ENCODE data around the gene TBR1.

Gene TBR1

DNA sequence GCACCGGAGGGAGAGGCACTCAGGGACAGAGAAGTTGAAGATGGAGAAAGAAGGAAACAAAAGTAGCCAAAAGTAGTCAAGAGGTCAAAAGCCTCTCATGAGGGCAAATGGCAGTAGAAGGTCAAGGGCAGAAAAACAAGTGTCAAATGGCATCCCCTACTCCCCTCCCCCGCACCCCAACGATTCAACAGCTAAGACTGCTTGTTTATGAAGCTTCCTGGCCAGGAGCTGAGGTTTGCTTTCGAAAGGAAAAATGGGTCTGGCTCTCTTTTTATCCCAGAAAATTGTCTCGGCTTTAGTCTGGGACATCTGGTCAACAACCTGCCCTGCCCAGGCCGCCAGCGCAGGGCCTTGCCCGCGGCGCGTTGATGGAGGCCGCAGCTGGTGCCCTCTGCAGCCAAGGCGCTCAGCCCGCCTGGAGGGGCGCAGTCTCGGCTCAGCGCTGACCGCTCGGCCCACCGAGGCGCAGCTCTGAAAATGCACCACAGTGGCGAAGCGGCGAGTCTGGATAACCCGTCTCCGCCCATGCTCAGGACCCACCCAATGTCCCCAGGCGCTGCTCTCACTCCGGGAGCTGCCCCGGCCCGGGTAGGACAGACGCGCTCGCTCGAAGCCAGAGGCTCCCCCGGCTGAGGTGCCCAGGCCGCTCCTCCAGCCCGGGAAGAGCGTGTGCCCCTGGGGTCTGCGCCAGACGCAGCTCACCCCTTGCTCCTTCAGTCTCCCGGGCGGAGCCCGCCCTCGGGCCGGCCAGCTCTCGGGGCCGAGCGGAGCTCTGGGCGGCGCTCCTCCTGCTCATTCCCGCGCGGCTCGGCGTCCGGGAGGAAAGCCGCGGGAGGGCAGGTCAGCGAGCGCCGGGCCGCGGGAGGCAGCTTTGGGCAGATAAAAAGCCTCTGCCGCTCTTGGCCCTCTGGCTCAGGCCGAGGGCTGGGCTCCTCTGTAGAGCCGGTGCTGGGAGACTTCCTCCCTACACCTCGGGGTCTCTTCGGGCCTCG is 1.8 kb upstream of the TBR1 start:
- in situ Hi-C loops (cut with MboI; ENCODE audit: low sequenced_read_pairs), result no loop called here

DNA sequence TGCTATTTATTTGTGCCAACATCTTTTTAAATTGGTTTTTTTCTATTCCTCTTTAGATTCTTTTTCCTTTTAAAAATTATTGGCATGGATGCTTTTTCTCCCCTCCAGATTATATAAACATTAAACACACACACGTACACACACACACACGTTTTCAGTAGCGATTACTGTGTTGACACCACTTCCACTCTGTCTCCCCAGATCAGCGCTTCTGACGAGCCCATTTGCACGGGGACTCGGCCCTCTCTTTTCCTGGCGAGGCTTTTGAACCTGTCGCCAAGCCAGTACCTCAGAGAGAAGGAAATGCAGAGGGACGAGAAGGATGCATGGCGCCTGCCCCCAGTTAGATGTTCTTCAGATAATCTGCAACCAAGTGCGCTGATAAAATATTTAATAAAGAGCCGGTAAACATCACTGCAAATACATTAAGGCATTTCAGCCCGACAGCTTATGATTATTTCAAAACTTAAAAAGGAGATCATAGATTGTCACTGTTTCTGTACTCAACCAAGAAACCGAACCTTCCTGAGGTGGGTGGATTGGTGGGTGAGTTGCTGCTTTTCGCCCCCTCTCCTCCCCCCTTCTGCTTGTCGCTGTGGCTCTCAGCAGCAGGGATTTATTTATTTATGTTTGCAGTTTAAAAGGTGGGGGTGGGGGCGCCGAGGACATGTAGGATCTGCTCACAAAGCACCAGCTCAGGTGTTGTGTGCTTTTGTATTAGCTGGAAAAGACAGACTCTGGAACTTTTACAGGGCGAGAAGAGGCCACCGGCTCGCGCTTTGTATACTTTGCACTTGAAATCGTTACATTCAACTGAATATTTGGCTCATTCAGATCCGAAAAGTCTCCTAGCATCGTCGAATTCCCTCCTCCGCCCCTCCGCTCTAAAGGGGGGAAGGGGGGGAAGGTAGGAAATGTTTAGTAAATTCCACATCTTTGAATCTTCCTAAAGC is 787 bp upstream of the TBR1 start:
- in situ Hi-C loops (cut with MboI; ENCODE audit: low sequenced_read_pairs), result no loop called here

DNA sequence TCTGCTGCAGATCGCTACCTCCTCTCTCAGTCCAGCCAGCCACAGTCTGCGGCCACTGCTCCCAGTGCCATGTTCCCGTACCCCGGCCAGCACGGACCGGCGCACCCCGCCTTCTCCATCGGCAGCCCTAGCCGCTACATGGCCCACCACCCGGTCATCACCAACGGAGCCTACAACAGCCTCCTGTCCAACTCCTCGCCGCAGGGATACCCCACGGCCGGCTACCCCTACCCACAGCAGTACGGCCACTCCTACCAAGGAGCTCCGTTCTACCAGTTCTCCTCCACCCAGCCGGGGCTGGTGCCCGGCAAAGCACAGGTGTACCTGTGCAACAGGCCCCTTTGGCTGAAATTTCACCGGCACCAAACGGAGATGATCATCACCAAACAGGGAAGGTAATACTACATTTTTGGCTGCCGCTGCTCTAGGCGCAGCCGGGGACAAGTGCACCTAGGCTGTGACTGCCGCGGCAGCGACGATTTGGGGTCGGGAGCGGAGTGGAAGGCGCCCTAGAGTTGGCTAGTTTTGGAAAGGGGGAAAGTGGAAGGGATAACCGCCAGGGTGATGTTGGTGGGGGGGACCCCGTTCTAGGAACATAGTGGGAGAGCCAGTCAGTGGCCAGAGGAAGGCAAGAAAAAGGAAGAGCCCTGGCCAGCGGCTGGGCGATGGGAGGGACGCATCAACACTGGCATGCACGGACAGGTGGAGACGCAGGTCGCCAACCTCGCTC is 776 bp downstream of the TBR1 start:
- in situ Hi-C loops (cut with MboI; ENCODE audit: low sequenced_read_pairs), result no loop called here

DNA sequence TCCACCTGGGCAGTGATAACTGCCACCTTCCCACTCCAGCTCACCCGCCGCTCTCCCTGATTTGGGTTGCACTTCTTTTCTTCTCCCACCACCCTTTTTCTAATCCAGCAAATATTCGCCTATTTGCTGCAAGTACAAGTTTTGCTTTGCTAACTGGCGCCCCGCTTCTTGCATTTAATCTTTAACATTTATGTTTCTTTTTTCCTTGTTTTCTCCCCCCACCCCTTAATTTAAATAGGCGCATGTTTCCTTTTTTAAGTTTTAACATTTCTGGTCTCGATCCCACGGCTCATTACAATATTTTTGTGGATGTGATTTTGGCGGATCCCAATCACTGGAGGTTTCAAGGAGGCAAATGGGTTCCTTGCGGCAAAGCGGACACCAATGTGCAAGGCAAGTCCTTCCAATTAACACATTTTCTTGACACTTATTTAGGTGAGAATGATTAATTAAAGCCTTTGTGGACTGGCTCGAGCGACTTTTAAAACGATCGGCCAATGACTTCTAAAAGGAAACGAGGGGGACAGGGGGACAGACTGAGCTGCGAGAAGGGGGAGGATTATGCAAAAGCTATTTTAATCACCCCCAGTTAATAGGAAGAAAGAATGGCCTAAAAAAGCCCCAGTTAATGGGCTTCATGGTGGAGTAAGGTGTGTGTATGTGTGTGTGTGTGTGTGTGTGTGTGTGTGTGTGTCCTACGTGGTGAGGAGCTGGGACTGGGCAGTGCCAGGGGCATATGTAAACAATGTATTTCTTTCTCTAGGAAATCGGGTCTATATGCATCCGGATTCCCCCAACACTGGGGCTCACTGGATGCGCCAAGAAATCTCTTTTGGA is 1.6 kb downstream of the TBR1 start:
- in situ Hi-C loops (cut with MboI; ENCODE audit: low sequenced_read_pairs), result no loop called here

DNA sequence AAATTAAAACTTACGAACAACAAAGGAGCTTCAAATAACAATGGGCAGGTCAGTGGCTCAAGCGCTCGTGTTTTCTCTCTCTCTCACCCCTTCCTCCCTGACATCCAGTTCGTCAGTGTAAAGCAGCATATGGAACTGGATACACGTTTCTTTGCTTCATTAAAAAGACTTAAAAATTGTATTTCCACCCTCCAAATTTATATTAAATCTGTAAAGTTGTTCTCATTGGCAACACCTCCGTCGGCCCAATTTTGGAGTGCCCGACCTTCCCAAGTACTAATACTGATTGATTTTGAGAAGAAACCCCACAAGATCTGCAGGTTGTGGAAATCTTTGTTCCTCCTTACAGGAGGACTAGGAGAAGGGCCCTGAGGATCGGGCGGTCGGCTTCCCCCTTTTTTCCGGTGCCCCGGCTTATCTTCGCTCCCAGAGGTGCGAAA is 2.2 kb downstream of the TBR1 start:
- in situ Hi-C loops (cut with MboI; ENCODE audit: low sequenced_read_pairs), result no loop called here

DNA sequence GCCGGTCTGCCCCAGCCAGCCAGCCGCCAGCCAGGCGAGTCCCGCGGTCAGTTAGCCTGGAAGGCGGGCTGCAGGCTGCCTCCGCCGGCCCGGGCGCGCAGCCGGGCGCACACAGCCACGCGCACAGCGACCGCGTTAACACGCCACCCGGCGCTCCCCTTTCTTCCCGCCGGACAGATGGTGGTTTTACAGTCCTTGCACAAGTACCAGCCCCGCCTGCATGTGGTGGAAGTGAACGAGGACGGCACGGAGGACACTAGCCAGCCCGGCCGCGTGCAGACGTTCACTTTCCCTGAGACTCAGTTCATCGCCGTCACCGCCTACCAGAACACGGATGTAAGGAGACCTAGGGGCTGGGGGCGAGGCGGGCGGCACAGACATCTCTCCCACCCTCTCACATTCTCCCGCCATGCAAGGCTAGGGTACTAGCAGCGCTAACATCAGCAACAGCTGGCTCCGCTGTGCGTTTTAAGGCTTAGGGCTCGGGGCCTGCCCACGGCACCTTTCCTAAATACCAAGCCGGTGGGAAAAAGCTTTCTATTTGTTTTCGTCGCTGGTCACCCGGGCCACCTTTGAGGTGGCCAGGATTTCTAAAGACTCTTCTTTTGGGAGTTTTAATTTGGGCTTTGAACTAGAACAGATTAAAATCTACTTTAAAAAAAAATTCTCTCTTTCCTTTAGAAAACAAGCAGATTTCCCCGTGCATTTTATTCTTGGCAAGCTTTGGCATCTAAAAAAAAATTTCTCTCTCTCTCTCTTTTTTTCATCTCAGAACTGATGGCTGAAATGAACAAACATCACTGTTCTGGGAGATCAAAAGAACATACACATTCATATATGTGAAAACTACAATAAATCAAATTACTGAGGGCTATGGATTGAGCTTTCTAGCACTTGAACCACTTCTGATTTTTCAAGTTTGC is 2.9 kb downstream of the TBR1 start:
- in situ Hi-C loops (cut with MboI; ENCODE audit: low sequenced_read_pairs), result no loop called here

DNA sequence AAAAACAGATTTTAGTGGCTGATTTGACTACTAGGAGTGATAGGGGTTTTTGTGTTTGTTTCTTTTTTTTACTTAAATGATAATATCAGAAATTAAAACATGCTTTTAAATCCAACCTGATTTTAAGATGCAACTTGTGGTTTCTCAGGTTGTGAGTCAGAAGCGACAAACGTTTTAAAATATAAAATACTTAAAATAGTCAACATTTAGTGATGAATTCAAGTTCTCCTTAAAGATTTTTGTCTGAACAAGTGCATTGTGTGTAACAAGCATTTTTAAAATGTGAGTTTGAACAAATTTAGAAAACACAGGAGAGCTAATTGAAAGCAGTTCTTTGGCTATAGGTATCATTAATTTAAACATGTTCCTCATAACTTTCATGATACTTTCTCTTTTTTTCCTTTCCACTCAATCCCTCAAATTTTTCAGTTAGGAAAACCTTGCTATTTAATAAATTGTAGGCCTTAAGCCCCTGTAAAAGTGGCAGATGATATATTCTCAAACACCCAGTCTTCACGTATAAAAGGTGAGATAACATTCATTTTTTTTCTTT is 3.6 kb downstream of the TBR1 start:
- in situ Hi-C loops (cut with MboI; ENCODE audit: low sequenced_read_pairs), result no loop called here

DNA sequence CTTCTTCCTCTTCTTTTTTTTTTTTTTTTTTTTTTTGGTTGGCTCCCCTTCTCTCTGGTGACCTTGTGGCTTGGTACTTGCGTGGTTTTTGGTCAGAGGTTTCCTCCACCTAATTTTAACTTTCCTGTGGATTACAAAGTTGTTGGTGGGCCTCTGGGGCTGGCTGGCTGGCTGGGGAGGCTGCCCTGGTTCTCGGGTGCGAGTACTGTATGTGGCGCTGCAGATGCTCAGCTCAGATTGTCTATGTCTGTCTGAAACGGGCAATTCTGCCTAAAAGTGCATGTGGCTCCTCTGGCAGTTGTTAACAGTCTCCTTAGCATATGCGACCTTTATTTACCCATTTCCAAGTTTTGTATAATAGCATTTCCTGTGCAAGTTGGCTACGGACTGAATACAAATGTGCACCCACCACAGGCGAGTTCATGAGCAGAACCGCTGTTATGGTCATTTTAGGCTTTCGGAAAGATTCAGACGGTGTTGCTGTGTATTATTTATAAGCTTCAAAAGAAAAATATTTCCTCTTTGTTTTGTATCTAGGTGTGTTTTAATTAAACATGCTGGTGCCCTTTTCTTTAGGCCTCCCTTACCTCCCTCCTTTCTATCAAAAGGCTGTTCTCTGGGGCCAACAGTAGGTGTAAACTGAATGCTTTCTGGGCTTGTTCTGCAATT is 4.4 kb downstream of the TBR1 start:
- in situ Hi-C loops (cut with MboI; ENCODE audit: low sequenced_read_pairs), result no loop called here

DNA sequence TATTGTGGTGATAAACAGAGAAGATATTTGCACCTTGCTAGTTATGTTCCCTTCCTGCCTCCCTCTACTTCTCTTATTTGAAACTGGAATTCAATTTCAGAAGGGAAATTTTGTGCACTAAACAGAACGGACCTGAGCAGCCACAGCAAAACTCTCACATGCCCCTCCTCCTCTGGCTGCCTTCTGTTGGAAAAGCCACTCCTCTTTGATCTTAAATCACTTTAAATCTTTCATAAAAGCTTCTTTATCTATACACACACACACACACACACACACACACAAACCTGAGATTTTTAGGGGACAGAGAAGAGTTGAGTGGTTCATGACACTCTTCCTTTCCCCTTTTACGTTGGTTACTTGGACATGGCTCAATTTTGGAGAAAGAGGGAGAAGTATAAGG is 5.6 kb downstream of the TBR1 start:
- in situ Hi-C loops (cut with MboI; ENCODE audit: low sequenced_read_pairs), result no loop called here

DNA sequence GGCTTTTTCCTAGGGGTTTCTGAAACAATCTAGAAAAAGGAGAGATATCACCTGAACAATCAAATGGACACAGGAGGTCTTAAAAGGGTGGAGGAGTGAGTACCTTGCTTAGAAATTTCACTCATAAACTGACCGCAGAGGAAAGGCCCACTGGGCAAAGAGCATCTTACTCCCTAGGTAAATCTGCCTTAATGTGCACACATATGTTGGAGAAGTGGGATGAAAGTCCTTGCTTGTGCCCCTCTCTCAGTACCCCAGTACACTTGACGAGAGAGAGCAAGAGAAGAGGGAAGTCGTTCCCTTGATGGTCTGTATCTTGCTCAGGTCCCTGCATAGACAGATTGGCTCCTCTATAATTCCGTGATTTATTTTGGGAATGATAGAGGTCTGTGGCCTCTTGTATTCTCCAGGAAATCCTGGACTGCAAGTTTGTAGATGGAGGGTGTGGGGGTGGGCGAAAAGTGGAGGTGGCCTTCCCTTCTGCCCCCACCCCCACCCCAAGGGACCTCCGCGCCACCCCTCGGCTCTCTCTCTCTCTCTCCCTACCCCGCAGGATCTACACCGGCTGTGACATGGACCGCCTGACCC is 6.8 kb downstream of the TBR1 start:
- in situ Hi-C loops (cut with MboI; ENCODE audit: low sequenced_read_pairs), result no loop called here

DNA sequence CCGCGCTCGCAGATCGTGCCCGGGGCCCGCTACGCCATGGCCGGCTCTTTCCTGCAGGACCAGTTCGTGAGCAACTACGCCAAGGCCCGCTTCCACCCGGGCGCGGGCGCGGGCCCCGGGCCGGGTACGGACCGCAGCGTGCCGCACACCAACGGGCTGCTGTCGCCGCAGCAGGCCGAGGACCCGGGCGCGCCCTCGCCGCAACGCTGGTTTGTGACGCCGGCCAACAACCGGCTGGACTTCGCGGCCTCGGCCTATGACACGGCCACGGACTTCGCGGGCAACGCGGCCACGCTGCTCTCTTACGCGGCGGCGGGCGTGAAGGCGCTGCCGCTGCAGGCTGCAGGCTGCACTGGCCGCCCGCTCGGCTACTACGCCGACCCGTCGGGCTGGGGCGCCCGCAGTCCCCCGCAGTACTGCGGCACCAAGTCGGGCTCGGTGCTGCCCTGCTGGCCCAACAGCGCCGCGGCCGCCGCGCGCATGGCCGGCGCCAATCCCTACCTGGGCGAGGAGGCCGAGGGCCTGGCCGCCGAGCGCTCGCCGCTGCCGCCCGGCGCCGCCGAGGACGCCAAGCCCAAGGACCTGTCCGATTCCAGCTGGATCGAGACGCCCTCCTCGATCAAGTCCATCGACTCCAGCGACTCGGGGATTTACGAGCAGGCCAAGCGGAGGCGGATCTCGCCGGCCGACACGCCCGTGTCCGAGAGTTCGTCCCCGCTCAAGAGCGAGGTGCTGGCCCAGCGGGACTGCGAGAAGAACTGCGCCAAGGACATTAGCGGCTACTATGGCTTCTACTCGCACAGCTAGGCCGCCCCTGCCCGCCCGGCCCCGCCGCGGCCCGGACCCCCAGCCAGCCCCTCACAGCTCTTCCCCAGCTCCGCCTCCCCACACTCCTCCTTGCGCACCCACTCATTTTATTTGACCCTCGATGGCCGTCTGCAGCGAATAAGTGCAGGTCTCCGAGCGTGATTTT is 7.6 kb downstream of the TBR1 start:
- in situ Hi-C loops (cut with MboI; ENCODE audit: low sequenced_read_pairs), result no loop called here

DNA sequence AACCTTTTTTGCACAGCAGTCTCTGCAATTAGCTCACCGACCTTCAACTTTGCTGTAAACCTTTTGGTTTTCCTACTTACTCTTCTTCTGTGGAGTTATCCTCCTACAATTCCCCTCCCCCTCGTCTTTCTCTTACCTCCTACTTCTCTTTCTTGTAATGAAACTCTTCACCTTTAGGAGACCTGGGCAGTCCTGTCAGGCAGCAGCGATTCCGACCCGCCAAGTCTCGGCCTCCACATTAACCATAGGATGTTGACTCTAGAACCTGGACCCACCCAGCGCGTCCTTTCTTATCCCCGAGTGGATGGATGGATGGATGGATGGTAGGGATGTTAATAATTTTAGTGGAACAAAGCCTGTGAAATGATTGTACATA is 8.3 kb downstream of the TBR1 start:
- in situ Hi-C loops (cut with MboI; ENCODE audit: low sequenced_read_pairs), result no loop called here

DNA sequence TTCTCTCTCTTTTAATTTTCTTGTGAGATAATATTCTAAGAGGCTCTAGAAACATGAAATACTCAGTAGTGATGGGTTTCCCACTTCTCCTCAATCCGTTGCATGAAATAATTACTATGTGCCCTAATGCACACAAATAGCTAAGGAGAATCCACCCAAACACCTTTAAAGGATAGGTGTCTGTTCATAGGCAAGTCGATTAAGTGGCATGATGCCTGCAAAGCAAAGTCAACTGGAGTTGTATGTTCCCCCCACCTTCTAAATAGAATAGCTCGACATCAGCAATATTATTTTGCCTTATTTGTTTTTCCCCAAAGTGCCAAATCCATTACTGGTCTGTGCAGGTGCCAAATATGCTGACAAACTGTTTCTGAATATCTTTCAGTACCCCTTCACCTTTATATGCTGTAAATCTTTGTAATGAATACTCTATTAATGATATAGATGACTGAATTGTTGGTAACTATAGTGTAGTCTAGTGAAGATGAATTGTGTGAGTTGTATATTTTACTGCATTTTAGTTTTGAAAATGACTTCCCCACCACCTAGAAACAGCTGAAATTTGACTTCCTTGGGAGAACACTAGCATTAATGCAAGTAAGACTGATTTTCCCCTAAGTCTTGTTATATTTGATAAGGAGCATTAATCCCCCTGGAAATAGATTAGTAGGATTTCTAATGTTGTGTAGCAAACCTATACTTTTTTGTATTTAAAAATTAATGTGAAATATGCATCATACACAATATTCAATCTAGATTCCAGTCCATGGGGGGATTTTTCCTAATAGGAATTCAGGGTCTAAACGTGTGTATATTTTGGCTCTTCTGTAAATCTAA is 9.0 kb downstream of the TBR1 start:
- in situ Hi-C loops (cut with MboI; ENCODE audit: low sequenced_read_pairs), result no loop called here

DNA sequence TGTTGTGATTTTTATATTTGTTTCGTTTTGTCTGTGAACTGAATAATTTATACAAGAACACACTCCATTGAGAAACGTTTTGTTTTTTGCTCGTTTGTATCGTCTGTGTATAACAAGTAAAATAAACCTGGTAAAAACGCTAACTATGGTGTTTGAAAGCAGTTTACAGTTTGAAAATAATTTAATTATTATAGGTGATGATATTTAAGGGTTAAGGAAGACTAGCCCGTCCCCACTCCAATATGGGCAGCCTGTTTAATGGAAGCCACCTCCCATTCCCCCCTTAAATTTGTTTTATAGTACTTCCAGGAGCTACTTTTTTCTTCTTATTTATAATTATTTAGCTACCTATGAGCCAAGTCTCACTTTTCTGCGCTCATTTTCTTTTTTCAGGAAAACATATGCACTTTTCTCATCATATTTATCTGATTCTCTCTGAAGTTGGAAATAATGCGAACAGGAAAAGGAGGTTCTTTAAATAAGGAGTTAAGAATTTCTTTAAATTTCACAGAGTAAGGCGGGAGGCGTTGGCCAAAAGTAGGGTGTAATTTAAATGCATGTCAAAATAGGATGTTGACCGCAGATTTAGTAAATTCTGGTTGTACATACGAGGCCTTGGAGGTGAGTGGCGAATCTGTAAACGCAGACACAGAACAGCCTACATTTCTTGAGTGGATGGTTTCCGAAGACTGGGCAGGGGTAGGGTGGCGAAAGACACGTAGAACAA is 9.8 kb downstream of the TBR1 start:
- in situ Hi-C loops (cut with MboI; ENCODE audit: low sequenced_read_pairs), result no loop called here

DNA sequence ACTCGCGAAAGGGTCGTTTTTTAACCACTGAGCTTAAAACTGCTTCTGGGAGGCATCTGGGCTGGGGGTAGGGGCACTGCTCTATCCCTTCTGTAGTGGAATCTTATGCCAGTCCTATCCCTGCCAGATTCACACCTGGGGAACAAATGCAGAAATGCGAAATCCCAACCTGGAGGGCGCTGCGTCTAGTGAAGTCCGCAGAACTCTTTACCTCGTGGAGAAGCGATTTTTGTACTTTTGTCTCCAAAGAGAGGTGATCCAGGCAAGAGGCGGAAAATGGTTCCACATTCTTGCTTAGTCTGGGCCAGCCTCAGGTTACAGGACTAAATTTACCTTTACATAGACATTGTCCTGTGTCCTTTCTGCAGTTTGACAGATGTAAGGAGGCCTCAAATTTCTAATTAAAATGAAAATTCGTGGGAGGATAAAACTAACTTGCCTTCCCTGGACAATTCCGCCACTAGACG is 10.4 kb downstream of the TBR1 start:
- in situ Hi-C loops (cut with MboI; ENCODE audit: low sequenced_read_pairs), result no loop called here
